ENCODE data around the gene LRG1. TPM values are rescaled to one million over a fixed set of nuclear protein-coding genes. Genes with fewer than 3 reads are reported as not detected.

Gene LRG1
- total RNA-seq, 4 donors from 2014 or later, result 0.65 to 2.0 (median 1.3) TPM

DNA sequence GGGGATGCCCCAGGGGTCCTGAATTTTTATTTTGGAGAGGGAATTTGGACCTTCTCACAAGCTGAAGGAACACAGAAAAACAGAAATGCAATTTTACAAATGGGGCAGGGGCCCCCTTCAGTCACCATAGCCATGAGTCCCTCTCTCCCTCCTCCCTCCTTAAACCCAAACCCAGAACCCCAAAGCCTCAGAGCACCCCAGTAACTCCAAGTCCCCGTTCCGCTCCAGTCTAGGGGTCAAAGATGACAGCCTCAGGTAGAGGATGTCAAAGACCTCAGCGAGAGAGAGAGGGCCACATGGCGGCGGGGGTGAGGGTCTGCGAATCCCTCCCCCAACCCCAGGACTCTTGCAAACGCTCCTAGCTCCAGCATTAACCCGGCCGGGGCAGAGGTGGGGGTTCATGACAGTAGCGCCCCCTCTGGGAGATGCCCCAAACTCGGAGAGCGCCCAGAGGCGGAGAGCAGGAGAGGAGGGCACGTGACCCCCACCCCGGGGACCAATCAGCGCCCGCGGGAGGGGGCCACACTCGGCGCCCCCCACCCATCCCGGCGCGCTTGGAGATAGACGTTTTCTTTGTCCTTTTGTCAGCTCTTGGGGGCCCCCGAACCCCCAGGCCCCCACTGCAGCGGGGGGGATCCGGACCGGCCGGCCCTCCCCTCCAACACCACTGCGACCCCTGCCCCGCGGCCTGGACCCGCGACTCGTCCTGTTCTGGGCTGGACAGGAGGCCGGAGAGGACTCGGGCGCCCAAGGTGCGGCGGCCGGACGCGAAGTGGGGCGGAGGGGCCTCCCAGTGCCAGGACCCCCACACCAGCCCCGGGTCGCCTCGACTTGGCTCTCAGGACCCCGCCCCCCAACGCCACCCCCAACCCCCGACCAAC, 40.4 kb upstream of the LRG1 start:
- TF ChIP-seq, protein P1, sequence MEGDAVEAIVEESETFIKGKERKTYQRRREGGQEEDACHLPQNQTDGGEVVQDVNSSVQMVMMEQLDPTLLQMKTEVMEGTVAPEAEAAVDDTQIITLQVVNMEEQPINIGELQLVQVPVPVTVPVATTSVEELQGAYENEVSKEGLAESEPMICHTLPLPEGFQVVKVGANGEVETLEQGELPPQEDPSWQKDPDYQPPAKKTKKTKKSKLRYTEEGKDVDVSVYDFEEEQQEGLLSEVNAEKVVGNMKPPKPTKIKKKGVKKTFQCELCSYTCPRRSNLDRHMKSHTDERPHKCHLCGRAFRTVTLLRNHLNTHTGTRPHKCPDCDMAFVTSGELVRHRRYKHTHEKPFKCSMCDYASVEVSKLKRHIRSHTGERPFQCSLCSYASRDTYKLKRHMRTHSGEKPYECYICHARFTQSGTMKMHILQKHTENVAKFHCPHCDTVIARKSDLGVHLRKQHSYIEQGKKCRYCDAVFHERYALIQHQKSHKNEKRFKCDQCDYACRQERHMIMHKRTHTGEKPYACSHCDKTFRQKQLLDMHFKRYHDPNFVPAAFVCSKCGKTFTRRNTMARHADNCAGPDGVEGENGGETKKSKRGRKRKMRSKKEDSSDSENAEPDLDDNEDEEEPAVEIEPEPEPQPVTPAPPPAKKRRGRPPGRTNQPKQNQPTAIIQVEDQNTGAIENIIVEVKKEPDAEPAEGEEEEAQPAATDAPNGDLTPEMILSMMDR (IDR thresholded peaks at IDR 0.05; ENCODE audit: low read depth), result no peak

DNA sequence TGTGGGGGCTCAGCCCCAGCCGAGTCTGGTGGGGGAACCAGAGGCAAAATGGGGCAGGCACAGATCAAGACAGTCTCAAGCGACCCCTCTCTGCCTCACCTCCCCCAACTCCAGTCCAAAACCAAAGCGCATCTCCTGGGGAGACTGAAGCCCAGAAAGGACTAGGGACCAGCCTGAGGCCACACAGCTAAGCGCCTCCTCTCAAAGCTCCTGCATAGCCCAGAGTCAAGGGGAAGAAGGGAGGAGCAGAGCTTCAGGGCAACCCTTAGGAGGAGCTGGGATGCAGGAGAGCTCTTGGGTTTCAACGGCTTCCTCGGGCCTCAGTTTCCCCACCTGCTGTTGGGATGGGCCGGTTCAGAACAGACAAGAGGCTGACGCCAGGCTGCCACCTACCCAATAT, 39.6 kb upstream of the LRG1 start:
- TF ChIP-seq, protein P1 (IDR thresholded peaks at IDR 0.05; ENCODE audit: low read depth), result no peak

DNA sequence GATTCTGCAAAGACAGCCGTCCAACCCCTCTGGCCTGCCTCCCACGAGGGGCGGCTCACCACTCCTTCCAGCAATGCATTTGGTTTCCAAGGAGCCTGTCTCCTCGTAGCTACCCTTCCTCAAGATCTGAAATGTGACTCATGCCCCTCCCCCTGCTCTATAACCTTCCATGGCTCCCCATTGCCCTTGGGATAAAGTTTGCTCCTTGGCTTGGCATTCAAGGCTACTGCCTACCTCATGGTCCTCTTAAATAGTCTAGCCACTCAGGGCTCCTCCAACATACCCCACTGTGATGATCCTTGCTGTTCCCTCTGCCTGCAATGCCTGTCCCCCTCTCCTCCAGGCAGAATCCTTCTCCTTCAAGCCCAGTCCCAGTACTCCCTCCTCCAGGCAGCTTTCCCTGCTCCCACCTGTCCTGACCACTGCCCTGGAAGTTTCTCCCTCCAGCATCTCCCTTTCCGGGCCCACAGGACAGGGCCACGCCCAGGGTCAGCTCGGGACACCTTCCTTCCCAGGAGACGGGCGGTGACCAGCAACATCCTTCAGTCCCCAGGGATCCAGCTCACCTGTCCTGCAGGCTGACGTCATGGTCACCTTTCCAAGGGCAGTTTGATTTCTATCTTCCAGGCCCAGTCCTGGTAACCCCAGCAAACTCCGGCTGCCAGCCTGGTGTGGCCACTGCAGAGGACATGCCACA, 38.9 kb upstream of the LRG1 start:
- TF ChIP-seq, protein P1 (IDR thresholded peaks at IDR 0.05; ENCODE audit: low read depth), result no peak

DNA sequence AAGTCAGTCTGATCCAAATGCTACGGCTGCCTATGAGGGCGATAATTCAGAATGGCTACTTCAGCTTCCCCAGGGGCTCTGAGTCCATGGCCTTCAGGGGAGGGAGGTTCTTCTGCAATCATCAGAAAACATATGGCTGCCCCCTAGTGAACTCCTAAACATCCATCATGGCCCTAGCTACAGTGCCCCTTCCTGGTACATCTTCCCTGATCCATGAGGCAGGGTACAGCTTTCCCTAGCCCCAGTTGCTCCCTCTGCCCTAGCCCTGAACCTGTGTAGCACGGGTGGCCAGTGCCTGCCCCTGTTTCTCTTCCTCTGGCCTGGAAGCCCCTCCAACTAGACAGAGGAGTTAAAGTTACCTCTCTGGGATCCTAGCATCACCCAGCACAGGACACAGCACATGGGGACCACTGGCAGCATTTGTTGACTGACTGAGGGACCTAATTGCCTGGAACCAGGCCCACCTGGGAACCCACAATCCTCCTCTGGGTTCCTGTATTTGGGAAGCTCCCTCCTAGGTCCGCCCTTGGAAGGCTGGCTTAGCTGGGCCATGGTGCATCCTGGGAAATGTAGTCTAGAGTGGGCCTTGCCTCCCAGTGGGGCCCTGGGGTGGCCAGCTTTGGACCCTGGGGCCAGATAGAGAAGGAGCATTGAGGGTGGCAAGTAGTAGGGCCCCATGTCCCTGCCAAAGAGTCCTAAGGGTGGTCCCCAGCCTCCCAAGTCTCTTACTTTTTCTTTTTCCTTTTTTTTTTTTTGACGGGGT, 37.4 kb upstream of the LRG1 start:
- TF ChIP-seq, protein P1 (IDR thresholded peaks at IDR 0.05; ENCODE audit: low read depth), result no peak

DNA sequence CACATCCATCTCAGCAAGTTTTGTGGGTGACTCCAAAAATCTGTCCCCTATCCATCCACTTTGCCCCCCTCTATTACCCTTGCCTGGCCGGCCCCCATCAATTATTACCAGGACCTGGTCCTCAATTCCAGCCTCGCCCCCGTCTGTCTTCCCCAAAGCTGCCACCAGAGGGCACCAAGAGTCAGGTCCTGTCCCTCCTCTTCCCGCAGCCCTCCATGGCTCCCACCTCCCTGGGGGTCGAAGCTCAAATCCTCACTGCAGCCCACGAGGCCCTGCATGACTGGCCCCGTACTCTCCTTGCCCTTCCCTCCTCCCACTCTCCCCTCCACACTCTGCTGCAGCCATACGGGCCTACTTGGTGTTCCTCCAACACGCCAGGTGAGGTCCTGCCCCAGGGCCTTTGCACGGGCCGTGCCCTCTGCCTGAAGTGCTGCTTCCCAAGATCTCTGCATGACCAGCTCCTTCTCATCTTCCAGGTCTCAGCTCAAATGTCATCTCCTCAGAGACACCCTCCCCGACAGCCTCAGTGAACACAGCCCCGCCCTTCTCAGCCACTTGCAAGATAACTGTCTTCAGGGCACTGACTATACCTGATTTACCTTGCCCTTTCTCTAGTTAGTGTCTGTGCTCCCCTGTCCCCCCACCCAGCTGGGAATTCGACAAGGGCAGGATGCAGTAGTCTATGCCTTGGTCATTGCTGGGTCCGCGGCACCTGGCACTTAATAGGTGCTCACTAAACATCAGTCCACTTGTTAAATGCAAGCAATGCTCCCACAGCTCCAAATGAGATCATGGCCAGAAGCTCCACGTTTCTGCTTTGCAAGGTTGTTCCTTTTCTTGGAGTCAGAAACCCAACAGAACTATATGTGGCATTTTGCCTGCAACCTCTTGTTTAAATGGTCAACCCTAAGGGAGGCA, 36.4 kb upstream of the LRG1 start:
- TF ChIP-seq, protein P1 (IDR thresholded peaks at IDR 0.05; ENCODE audit: low read depth), result no peak

DNA sequence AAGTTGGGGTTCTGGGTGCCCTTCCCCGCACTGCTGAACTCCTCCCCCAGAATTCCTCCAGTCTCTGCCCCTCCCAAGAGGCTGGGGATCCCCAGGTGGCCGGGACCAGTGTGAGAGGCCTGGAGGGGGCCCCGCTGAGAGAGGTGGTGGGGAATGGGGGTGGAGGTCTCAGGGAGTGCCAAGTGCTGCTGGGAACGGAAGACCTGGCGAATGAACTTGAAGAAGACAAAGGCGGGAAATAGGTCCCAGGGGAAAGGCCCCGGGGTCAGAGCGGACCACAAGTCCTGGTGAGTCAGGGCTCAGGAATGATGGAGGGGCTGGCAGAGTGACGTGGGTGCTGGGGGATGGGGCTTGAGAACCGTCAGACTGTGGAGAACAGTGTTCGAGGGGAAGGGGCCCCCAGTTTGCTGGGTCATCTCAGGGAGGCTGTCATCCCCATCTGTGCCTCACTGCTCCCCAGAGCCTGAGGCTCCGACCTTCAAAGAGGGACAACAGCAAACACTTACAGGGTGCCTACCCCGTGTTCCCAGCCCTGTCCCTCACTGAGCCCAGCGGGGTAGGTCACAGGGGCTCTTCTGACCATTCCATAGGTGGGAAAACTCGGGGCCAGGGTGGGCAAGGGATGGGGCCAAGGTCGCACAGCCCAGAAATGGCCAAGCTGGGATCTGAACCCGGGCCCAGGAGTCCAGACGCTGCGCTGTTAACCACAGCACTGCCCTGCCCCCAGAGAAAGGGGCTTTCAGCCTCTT, 35.6 kb upstream of the LRG1 start:
- TF ChIP-seq, protein P1 (IDR thresholded peaks at IDR 0.05; ENCODE audit: low read depth), result no peak
